GM12878 (cell line): ENCODE data around the gene ANO8. TPM values are rescaled to one million over a fixed set of nuclear protein-coding genes. Genes with fewer than 3 reads are reported as not detected.

Experiments used
- ATAC-seq: fragments of 200-7000 bp; cut with Tn5 transposase; 3 replicates; pipeline ENCODE4 v1.9.1; 2020; ENCODE audit warnings: mild to moderate bottlenecking, moderate library complexity
- BruUV-seq: library from RNA; stranded (reverse); fragments of 400-500 nt; replicated peaks from 2 replicates; lab custom pipeline; 2021; lab: Mats Ljungman, UMichigan
- CTCF ChIA-PET: fragments of 300-600 bp; sonication (Branson Sonifier 250); formaldehyde crosslinking; extraction: SDS; loops from one replicate; lab custom pipeline; 2021; ENCODE audit warnings: inconsistent platforms; lab: Yijun Ruan, JAX
- POLR2A ChIA-PET: fragments of 350-600 bp; formaldehyde crosslinking; extraction: SDS; loops from one replicate; lab custom pipeline; 2021; ENCODE audit warnings: inconsistent platforms; lab: Charles Lee
- RAD21 ChIA-PET: fragments of 300-600 bp; sonication (Branson Sonifier 250); formaldehyde crosslinking; loops from one replicate; lab custom pipeline; 2023; ENCODE audit warnings: antibody characterized with exemption; ENCODE audit not compliant: unreplicated experiment; lab: Charles Lee
- SMC1A ChIA-PET: fragments of 300-600 bp; sonication (Branson Sonifier 250); formaldehyde crosslinking; loops from one replicate; lab custom pipeline; 2023; ENCODE audit not compliant: unreplicated experiment, uncharacterized antibody; lab: Charles Lee
- DNase-seq: peaks from one replicate; pipeline ENCODE4 v3.0.0-alpha.2; 2011; ENCODE audit warnings: low read depth, low spot score
- FAIRE-seq: peaks from 3 replicates; lab custom pipeline; 2011; peaks lifted over from hg19 to GRCh38; lab: Jason Lieb, UNC
- H2AFZ ChIP-seq: 2 replicates; pipeline ENCODE4 v1.6.0; 2011; ENCODE audit warnings: low read depth, low read length, control low read depth; ENCODE audit not compliant: control insufficient read depth
- H3K27ac ChIP-seq: 2 replicates; pipeline ENCODE4 v1.5.1; 2011; ENCODE audit warnings: control low read depth; ENCODE audit not compliant: control insufficient read depth, insufficient read depth
- H3K27me3 ChIP-seq, 2 experiments: replicated peaks in 1 of 2; 2 replicates each; pipeline versions ENCODE4 v1.6.0 to v1.6.1; 2011; ENCODE audit warnings: low read length in 1 of 2; ENCODE audit not compliant: control insufficient read depth in 2 of 2, insufficient read depth in 2 of 2
- H3K36me3 ChIP-seq, 2 experiments: 2 replicates each; pipeline ENCODE4 v1.5.1; 2011; ENCODE audit warnings: low read length in 1 of 2; ENCODE audit not compliant: control insufficient read depth in 2 of 2, insufficient read depth in 2 of 2
- H3K4me1 ChIP-seq: 2 replicates; pipeline ENCODE4 v1.6.1; 2011; ENCODE audit warnings: mild to moderate bottlenecking, low read length, moderate library complexity, mixed read lengths; ENCODE audit not compliant: control insufficient read depth, insufficient read depth
- H3K4me2 ChIP-seq: 2 replicates; pipeline ENCODE4 v1.6.0; 2011; ENCODE audit warnings: control low read depth; ENCODE audit not compliant: control insufficient read depth, insufficient read depth
- H3K4me3 ChIP-seq: fragments of 200-600 bp; sonication (generic); 2 replicates; pipeline ENCODE4 v1.5.1; 2016
- H3K79me2 ChIP-seq: 2 replicates; pipeline ENCODE4 v1.6.0; 2011; ENCODE audit warnings: low read length; ENCODE audit not compliant: control insufficient read depth, insufficient read depth
- H3K9ac ChIP-seq: 2 replicates; pipeline ENCODE4 v1.8.0; 2011; ENCODE audit warnings: low read length, control low read depth, mixed read lengths; ENCODE audit not compliant: control insufficient read depth, insufficient read depth
- H3K9me3 ChIP-seq: replicated peaks from 3 replicates; pipeline ENCODE4 v1.5.1; 2011; ENCODE audit warnings: mild to moderate bottlenecking, low read length; ENCODE audit not compliant: control insufficient read depth, insufficient read depth
- H4K20me1 ChIP-seq: 2 replicates; pipeline ENCODE4 v1.6.0; 2011; ENCODE audit not compliant: control insufficient read depth, insufficient read depth
- CTCF ChIP-seq, 3 experiments: IDR thresholded peaks in 2 of 3; conservative IDR thresholded peaks in 1 of 3; 2 replicates each; pipeline ENCODE4 v1.5.1; 2011; ENCODE audit warnings: low read depth in 3 of 3, low read length in 3 of 3, mild to moderate bottlenecking in 3 of 3, control low read depth in 2 of 3, moderate library complexity in 2 of 3, inconsistent platforms in 1 of 3, mixed read lengths in 1 of 3; ENCODE audit not compliant: control insufficient read depth in 2 of 3, insufficient read depth in 1 of 3; ENCODE audit errors: extremely low read depth in 1 of 3
- EP300 ChIP-seq, 2 experiments: fragments of 150-350 bp in 1 of 2; IDR thresholded peaks; 2 replicates each; pipeline ENCODE4 v1.6.1; 2011 to 2012; ENCODE audit warnings: low read depth in 2 of 2, low read length in 2 of 2, borderline replicate concordance in 1 of 2, improper control_type of control experiment in 1 of 2, inconsistent platforms in 1 of 2; ENCODE audit not compliant: control insufficient read depth in 1 of 2
- GATAD2B ChIP-seq: fragments of 450-650 bp; conservative IDR thresholded peaks from 2 replicates; pipeline ENCODE4 v1.6.1; 2017; ENCODE audit warnings: low read depth, mild to moderate bottlenecking, moderate library complexity
- IKZF1 ChIP-seq: fragments of 450-650 bp; conservative IDR thresholded peaks from 2 replicates; pipeline ENCODE4 v1.6.1; 2017; ENCODE audit warnings: antibody characterized with exemption, mild to moderate bottlenecking
- NFXL1 ChIP-seq: fragments of 450-650 bp; IDR thresholded peaks from 2 replicates; pipeline ENCODE4 v1.6.1; 2017; ENCODE audit warnings: antibody characterized with exemption, mild to moderate bottlenecking, borderline replicate concordance
- NR2F1 ChIP-seq: fragments of 450-650 bp; conservative IDR thresholded peaks from 2 replicates; pipeline ENCODE4 v1.6.1; 2017; ENCODE audit warnings: mild to moderate bottlenecking
- SPI1 ChIP-seq: IDR thresholded peaks from 2 replicates; pipeline ENCODE4 v1.6.1; 2011; ENCODE audit warnings: low read depth, mild to moderate bottlenecking, low read length, moderate library complexity, borderline replicate concordance; ENCODE audit not compliant: insufficient read depth
- TAF1 ChIP-seq: IDR thresholded peaks from 2 replicates; pipeline ENCODE4 v1.6.1; 2011; ENCODE audit warnings: mild to moderate bottlenecking, low read depth, low read length, borderline replicate concordance
- WGBS: methylation state at CpG from one replicate; pipeline ENCODE4 v1.1.6; 2016; ENCODE audit warnings: low lambda C conversion rate; ENCODE audit not compliant: insufficient replicate concordance, insufficient coverage; ENCODE audit errors: missing lambda C conversion rate; 5-methylcytosine and 5-hydroxymethylcytosine counted together
- in situ Hi-C: fragments of 300-500 bp; cut with MboI; formaldehyde crosslinking; loops from 9 replicates; pipeline ENCODE4 v1.14.3; 2018; ENCODE audit warnings: mixed read lengths
- intact Hi-C: fragments of 100-400 bp; cut with micrococcal nuclease; formaldehyde crosslinking; loops from one replicate; pipeline ENCODE4 v1.14.2; 2022; ENCODE audit not compliant: unreplicated experiment
- polyA plus RNA-seq, 11 experiments: library from polyadenylated mRNA; depleted of rRNA in 4 of 11; unstranded in 6 of 11; stranded (reverse) in 5 of 11; fragments of >200 nt; fragmentation: Nextera tagmentation in 4 of 11; fragmentation: Illumina TruSeq in 1 of 11; extraction: Ambion mirVana in 4 of 11; extraction: Trizol in 1 of 11; gene quantifications; 1 replicate in 1 of 11; 2 replicates in 10 of 11; pipeline versions ENCODE4 v1.2.1 to v1.2.3, GENCODE V29; 2011 to 2016; ENCODE audit warnings: inconsistent platforms in 2 of 11, missing spikeins in 2 of 11, low read depth in 1 of 11
- total RNA-seq, 4 experiments: library from RNA; depleted of rRNA in 3 of 4; stranded (reverse); fragments of >200 nt in 3 of 4; fragmentation: Illumina TruSeq in 1 of 4; extraction: Trizol in 1 of 4; gene quantifications; 2 replicates each; pipeline versions ENCODE4 v1.2.1 to v1.2.3, GENCODE V29; 2013 to 2021

ANO8 gene
- total and polyA plus RNA-seq, 10 of the 15 experiments (the other 5 are each of a cell fraction or from before 2014, with no cell fraction given), result 0.04 to 6.7 (median 1.1) TPM

- no peaks in the 10 kb centered on the region for H3K9me3 ChIP-seq
- in situ Hi-C loops, result no loop called here
- H2AFZ ChIP-seq, result no peak overlapping the region
- no peak overlapping the region for H3K27ac ChIP-seq
- no peaks in the 10 kb centered on the region for H3K79me2 ChIP-seq
- no peak overlapping the region for H3K9ac ChIP-seq
- no TSS peak for BruUV-seq
- RAD21 ChIA-PET, result interaction anchor here (1.4 kb wide), 1 partner anchor 15 kb away, joined by 3 read pairs; the partner anchor contains the start of gene DDA1
- intact Hi-C loops, result no loop called here
- POLR2A ChIA-PET, result interaction anchor here (1.8 kb wide), 1 partner anchor 19 kb away, joined by 8 read pairs; the partner anchor contains the start of gene MRPL34
- CTCF ChIA-PET, result interaction anchor here (0.9 kb wide), 1 partner anchor 19 kb away, joined by 4 read pairs; the partner anchor contains the start of gene MRPL34
- no peaks in the 10 kb centered on the region; a peak in 1 of 4 replicates for H3K27me3 ChIP-seq
- ATAC-seq (peak; percentile 72), FAIRE-seq (no peak), DNase-seq (no peak)
- peaks cover 5 to 11% of the 10 kb centered on the region in 2 experiments; a peak in 3 of 4 replicates for H3K36me3 ChIP-seq
- H3K4me2 ChIP-seq, result peak overlapping the region; percentile 48; the same call in 1 of the 2 replicates
- SMC1A ChIA-PET, result no interaction called here
- TF ChIP-seq CTCF (IDR thresholded peaks at IDR 0.05 in 2 of 3, conservative IDR thresholded peaks at IDR 0.05 in 1 of 3; ENCODE audit: control insufficient read depth in 2 of 3, extremely low read depth in 1 of 3, insufficient read depth in 1 of 3, low read depth in 3 of 3, low read length in 3 of 3) (0 out of 6 replicates have a peak, but pooled peaks of 1 of the 3 experiments have one; percentile 4), TAF1 (no peak), IKZF1 (peak; percentile 21; the same call in 1 of the 2 replicates), SPI1 (peak; percentile 27; the same call in 1 of the 2 replicates), NFXL1 (no peak), EP300 (IDR thresholded peaks at IDR 0.05; ENCODE audit: borderline replicate concordance in 1 of 2, control insufficient read depth in 1 of 2, low read depth in 2 of 2, low read length in 2 of 2) (no peak), NR2F1 (peak; percentile 48; the same call in 1 of the 2 replicates), GATAD2B (0 out of 2 replicates have a peak, but pooled peaks have one; percentile 41)
- H4K20me1 ChIP-seq, result no peaks in the 10 kb centered on the region
- 2% methylated on average over 6 of the region's 7 CpGs for WGBS
- no peak overlapping the region for H3K4me3 ChIP-seq
- no peaks in the 10 kb centered on the region for H3K4me1 ChIP-seq
Observed at GRCh38 chr19:17323964-17324332, 10.7 kb downstream of the ANO8 start.
